HepG2 (cell line): Measurements from ENCODE around the gene MPC2. TPM values are rescaled to one million over a fixed set of nuclear protein-coding genes. Genes with fewer than 3 reads are reported as not detected.

Experiments used
- FLYWCH1 ChIP-seq: sonication (generic); formaldehyde crosslinking; IDR thresholded peaks from 2 replicates; pipeline ENCODE4 v1.8.1; 2023; ENCODE audit warnings: mild to moderate bottlenecking, missing genetic modification reagents
- KLF6 ChIP-seq: IDR thresholded peaks from 2 replicates; pipeline ENCODE4 v1.8.0; 2016; ENCODE audit warnings: missing biosample characterization, missing genetic modification reagents
- NFKB2 ChIP-seq: sonication (generic); formaldehyde crosslinking; IDR thresholded peaks from 2 replicates; pipeline ENCODE4 v1.4.0; 2020; ENCODE audit warnings: missing genetic modification reagents, borderline replicate concordance
- NR2F2 ChIP-seq: IDR thresholded peaks from 2 replicates; pipeline ENCODE4 v1.6.1; 2012; ENCODE audit warnings: low read depth, inconsistent platforms, borderline replicate concordance
- PHF21A ChIP-seq: sonication (generic); formaldehyde crosslinking; IDR thresholded peaks from 2 replicates; pipeline ENCODE4 v1.5.0; 2020; ENCODE audit warnings: mild to moderate bottlenecking, missing genetic modification reagents
- RELA ChIP-seq: sonication (generic); formaldehyde crosslinking; IDR thresholded peaks from 2 replicates; pipeline ENCODE4 v1.4.0; 2020; ENCODE audit warnings: missing genetic modification reagents
- RFX5 ChIP-seq: IDR thresholded peaks from 2 replicates; pipeline ENCODE4 v1.6.1; 2011; ENCODE audit warnings: low read depth, low read length, improper control_type of control experiment
- SATB2 ChIP-seq: sonication (generic); formaldehyde crosslinking; IDR thresholded peaks from 2 replicates; pipeline ENCODE4 v1.5.0; 2020; ENCODE audit warnings: missing genetic modification reagents
- YEATS2 ChIP-seq: sonication (generic); formaldehyde crosslinking; IDR thresholded peaks from 2 replicates; pipeline ENCODE4 v1.4.0; 2020; ENCODE audit warnings: missing genetic modification reagents, borderline replicate concordance
- ZNF17 ChIP-seq: sonication (generic); formaldehyde crosslinking; IDR thresholded peaks from 2 replicates; pipeline ENCODE4 v1.5.0; 2020; ENCODE audit warnings: mild to moderate bottlenecking, missing genetic modification reagents
- ZNF792 ChIP-seq: IDR thresholded peaks from 2 replicates; pipeline ENCODE4 v1.6.1; 2016
- ZNF83 ChIP-seq: sonication (generic); formaldehyde crosslinking; IDR thresholded peaks from 2 replicates; pipeline ENCODE4 v1.4.0; 2020; ENCODE audit warnings: missing genetic modification reagents, mild to moderate bottlenecking, borderline replicate concordance
- ZSCAN9 ChIP-seq: IDR thresholded peaks from 2 replicates; pipeline ENCODE4 v1.6.1; 2016; ENCODE audit warnings: borderline replicate concordance
- polyA plus RNA-seq, 8 experiments: library from polyadenylated mRNA; depleted of rRNA in 3 of 8; stranded (reverse) in 7 of 8; unstranded in 1 of 8; fragments of >200 nt; fragmentation: Illumina TruSeq in 4 of 8; extraction: Trizol in 4 of 8; gene quantifications; 2 replicates each; pipeline versions ENCODE4 v1.2.1 to v1.2.3, GENCODE V29; 2011 to 2016; ENCODE audit warnings: low read depth in 4 of 8, missing spikeins in 1 of 8, mixed read lengths in 1 of 8; ENCODE audit not compliant: insufficient read depth in 1 of 8
- total RNA-seq, 5 experiments: library from RNA; depleted of rRNA; stranded (reverse); fragments of >200 nt; fragmentation: Illumina TruSeq; extraction: Trizol; gene quantifications; 2 replicates each; pipeline ENCODE4 v1.2.3, GENCODE V29; 2016; ENCODE audit warnings: low read depth in 1 of 5
- TF ChIP-seq, protein P1 (sequence below): sonication (generic); formaldehyde crosslinking; IDR thresholded peaks from 2 replicates; pipeline ENCODE4 v1.9.0; 2022; ENCODE audit warnings: missing genetic modification reagents, mild to moderate bottlenecking, borderline replicate concordance
- TF ChIP-seq, protein P2 (sequence below): sonication (generic); formaldehyde crosslinking; IDR thresholded peaks from 2 replicates; pipeline ENCODE4 v1.9.0; 2021; ENCODE audit warnings: missing genetic modification reagents, mild to moderate bottlenecking, borderline replicate concordance
- TF ChIP-seq, protein P3 (sequence below): sonication (generic); formaldehyde crosslinking; IDR thresholded peaks from 2 replicates; pipeline ENCODE4 v1.5.0; 2020; ENCODE audit warnings: missing genetic modification reagents
- TF ChIP-seq, protein P4 (sequence below): sonication (generic); formaldehyde crosslinking; IDR thresholded peaks from 2 replicates; pipeline ENCODE4 v1.8.0; 2022; ENCODE audit warnings: mild to moderate bottlenecking, missing genetic modification reagents; ENCODE audit not compliant: insufficient replicate concordance
- TF ChIP-seq, protein P5 (sequence below), 2 experiments: sonication (generic) in 1 of 2; formaldehyde crosslinking in 1 of 2; IDR thresholded peaks; 2 replicates each; pipeline versions ENCODE4 v1.4.0 to v1.6.1; 2016 to 2020; ENCODE audit warnings: borderline replicate concordance in 1 of 2, low read depth in 1 of 2, mild to moderate bottlenecking in 1 of 2, missing genetic modification reagents in 1 of 2

MPC2 gene
- total and polyA plus RNA-seq, 2 of the 13 experiments (the other 11 are each of a cell fraction or from before 2014, with no cell fraction given): 38.8 to 136 TPM

DNA sequence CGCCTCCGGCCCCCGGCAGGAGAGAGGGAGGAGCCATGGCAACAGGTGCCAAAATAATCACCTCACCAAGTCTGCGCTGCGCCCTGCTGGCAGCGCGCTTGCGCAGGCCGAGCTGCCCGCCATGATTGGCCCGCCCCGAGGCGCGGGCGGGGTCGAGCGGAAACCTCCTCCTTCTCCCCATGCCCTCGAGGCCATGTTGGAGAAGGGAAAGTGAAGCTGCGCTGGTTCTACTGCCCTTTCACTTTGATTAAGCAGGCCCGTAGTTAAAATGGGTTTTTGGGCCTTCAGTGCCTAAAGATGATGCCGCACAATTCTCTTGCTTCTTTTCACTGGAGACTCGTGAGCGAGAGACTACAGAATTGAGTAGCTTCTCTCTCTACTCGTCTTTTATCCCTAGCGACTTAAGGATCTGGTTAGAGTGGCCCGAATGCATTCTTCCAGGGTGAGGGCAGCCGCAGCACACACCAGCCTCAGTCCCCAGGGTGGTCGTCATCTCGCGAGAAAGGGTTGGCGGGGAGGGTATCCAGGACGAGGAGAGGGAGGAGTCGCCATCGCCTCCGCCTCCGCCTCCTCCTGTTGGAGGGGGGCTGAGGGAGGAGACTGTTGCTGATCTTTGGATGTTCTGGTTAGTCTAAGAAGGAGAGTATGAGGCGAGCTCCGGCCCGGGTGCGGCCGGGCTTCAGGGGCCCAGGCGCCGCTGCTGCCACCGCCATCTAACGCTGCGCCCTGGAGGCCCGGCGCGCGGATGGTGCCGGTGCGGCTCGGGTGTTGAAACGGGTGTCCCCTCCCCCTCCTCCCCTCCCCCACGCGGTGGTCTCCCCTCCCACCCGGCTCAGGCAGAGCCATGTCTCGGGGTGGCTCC, 573 bp downstream of the MPC2 start, which contains the start of gene DCAF6 (continued):
- TF ChIP-seq, protein P1, sequence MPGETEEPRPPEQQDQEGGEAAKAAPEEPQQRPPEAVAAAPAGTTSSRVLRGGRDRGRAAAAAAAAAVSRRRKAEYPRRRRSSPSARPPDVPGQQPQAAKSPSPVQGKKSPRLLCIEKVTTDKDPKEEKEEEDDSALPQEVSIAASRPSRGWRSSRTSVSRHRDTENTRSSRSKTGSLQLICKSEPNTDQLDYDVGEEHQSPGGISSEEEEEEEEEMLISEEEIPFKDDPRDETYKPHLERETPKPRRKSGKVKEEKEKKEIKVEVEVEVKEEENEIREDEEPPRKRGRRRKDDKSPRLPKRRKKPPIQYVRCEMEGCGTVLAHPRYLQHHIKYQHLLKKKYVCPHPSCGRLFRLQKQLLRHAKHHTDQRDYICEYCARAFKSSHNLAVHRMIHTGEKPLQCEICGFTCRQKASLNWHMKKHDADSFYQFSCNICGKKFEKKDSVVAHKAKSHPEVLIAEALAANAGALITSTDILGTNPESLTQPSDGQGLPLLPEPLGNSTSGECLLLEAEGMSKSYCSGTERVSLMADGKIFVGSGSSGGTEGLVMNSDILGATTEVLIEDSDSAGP (CRISPR knock-in tag): peak; percentile 67
- TF ChIP-seq ZNF83: peak; percentile 12; the same call in 1 of the 2 replicates
- TF ChIP-seq ZNF792: peak; percentile 51; the same call in 1 of the 2 replicates
- TF ChIP-seq YEATS2 (CRISPR knock-in tag): peak; percentile 77
- TF ChIP-seq PHF21A: peak; percentile 75; the same call in 1 of the 2 replicates
- TF ChIP-seq, protein P2, sequence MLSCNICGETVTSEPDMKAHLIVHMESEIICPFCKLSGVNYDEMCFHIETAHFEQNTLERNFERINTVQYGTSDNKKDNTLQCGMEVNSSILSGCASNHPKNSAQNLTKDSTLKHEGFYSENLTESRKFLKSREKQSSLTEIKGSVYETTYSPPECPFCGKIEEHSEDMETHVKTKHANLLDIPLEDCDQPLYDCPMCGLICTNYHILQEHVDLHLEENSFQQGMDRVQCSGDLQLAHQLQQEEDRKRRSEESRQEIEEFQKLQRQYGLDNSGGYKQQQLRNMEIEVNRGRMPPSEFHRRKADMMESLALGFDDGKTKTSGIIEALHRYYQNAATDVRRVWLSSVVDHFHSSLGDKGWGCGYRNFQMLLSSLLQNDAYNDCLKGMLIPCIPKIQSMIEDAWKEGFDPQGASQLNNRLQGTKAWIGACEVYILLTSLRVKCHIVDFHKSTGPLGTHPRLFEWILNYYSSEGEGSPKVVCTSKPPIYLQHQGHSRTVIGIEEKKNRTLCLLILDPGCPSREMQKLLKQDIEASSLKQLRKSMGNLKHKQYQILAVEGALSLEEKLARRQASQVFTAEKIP (CRISPR knock-in tag): no peak
- TF ChIP-seq RFX5: peak; percentile 68
- no peak; the same call in 1 of the 2 replicates for TF ChIP-seq KLF6 (CRISPR knock-in tag)
- TF ChIP-seq, protein P3, sequence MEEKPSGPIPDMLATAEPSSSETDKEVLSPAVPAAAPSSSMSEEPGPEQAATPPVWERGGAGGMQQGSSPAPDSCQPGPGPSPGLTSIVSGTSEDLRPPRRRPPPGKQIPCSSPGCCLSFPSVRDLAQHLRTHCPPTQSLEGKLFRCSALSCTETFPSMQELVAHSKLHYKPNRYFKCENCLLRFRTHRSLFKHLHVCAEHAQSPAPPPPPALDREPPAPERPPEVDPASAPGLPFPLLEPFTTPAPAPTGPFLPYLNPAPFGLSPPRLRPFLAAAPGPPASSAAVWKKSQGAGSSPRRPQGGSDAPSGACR (CRISPR knock-in tag): peak; percentile 48; the same call in 1 of the 2 replicates
- TF ChIP-seq NR2F2: no peak
- no peak; the same call in 1 of the 2 replicates for TF ChIP-seq RELA (CRISPR knock-in tag)
- no peak for TF ChIP-seq NFKB2 (CRISPR knock-in tag)
- TF ChIP-seq FLYWCH1 (CRISPR knock-in tag): no peak
- TF ChIP-seq ZSCAN9 (CRISPR knock-in tag): peak; percentile 41; the same call in 1 of the 2 replicates
- TF ChIP-seq, protein P4, sequence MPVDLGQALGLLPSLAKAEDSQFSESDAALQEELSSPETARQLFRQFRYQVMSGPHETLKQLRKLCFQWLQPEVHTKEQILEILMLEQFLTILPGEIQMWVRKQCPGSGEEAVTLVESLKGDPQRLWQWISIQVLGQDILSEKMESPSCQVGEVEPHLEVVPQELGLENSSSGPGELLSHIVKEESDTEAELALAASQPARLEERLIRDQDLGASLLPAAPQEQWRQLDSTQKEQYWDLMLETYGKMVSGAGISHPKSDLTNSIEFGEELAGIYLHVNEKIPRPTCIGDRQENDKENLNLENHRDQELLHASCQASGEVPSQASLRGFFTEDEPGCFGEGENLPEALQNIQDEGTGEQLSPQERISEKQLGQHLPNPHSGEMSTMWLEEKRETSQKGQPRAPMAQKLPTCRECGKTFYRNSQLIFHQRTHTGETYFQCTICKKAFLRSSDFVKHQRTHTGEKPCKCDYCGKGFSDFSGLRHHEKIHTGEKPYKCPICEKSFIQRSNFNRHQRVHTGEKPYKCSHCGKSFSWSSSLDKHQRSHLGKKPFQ (CRISPR knock-in tag): peak; percentile 85
- no peak for TF ChIP-seq ZNF17
- TF ChIP-seq, protein P5, sequence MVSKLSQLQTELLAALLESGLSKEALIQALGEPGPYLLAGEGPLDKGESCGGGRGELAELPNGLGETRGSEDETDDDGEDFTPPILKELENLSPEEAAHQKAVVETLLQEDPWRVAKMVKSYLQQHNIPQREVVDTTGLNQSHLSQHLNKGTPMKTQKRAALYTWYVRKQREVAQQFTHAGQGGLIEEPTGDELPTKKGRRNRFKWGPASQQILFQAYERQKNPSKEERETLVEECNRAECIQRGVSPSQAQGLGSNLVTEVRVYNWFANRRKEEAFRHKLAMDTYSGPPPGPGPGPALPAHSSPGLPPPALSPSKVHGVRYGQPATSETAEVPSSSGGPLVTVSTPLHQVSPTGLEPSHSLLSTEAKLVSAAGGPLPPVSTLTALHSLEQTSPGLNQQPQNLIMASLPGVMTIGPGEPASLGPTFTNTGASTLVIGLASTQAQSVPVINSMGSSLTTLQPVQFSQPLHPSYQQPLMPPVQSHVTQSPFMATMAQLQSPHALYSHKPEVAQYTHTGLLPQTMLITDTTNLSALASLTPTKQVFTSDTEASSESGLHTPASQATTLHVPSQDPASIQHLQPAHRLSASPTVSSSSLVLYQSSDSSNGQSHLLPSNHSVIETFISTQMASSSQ (IDR thresholded peaks at IDR 0.05; ENCODE audit: low read depth): peak; percentile 27; the same call in 1 of the 2 replicates
- TF ChIP-seq, protein P5 (CRISPR knock-in tag; IDR thresholded peaks at IDR 0.05; ENCODE audit: borderline replicate concordance): peak; percentile 72; the same call in 1 of the 2 replicates
- TF ChIP-seq SATB2 (CRISPR knock-in tag): no peak
